Ascending aorta (tissue), 2 donors: ENCODE measurements around the gene EP400. TPM values are rescaled to one million over a fixed set of nuclear protein-coding genes. Genes with fewer than 3 reads are reported as not detected.
"Not testable (repeated sequence)": the region's sequence is repeated elsewhere in the genome, so short reads cannot be mapped to it uniquely, and the experiment has no call there.

Experiments used
- DNase-seq, 2 donors: peaks; one replicate each; pipeline ENCODE4 v3.0.0-alpha.2; 2019; ENCODE audit warnings: low spot score in 2 of 2
- H3K27ac ChIP-seq, 2 donors: fragments of 200-600 bp; sonication (generic); one replicate each; pipeline ENCODE4 v1.5.1; 2016 to 2017; ENCODE audit warnings: mild to moderate bottlenecking in 1 of 2
- H3K27me3 ChIP-seq: fragments of 200-600 bp; sonication (generic); one replicate; pipeline ENCODE4 v1.5.1; 2017
- H3K36me3 ChIP-seq, 2 donors: fragments of 200-600 bp; sonication (generic); one replicate each; pipeline ENCODE4 v1.5.1; 2016
- H3K4me1 ChIP-seq, 2 donors: fragments of 200-600 bp; sonication (generic); one replicate each; pipeline ENCODE4 v1.5.1; 2016 to 2017; ENCODE audit warnings: mild to moderate bottlenecking in 1 of 2
- H3K4me3 ChIP-seq, 2 donors: fragments of 200-600 bp; sonication (generic); one replicate each; pipeline ENCODE4 v1.5.1; 2016 to 2017; ENCODE audit warnings: mild to moderate bottlenecking in 1 of 2
- H3K9me3 ChIP-seq, 2 donors: fragments of 200-600 bp; sonication (generic); one replicate each; pipeline ENCODE4 v1.5.1; 2016
- CTCF ChIP-seq, 3 experiments: fragments of 200-600 bp in 2 of 3; fragments of 450-650 bp in 1 of 3; sonication (generic) in 2 of 3; IDR thresholded peaks; one replicate each; pipeline ENCODE4 v1.5.1; 2016 to 2019; ENCODE audit warnings: antibody characterized with exemption in 3 of 3, mild to moderate bottlenecking in 1 of 3, moderate library complexity in 1 of 3
- intact Hi-C: fragments of 100-400 bp; cut with DNase I; formaldehyde crosslinking; loops from one replicate; pipeline ENCODE4 v1.15.1; 2023
- total RNA-seq: library from RNA; depleted of rRNA; stranded (reverse); fragments of >200 nt; gene quantifications from one replicate; pipeline ENCODE4 v1.1.0, GENCODE V29; 2016

EP400 gene
- total RNA-seq, 1 donor from 2014 or later: 23.3 TPM

- no peak for DNase-seq
- no peak for TF ChIP-seq CTCF (IDR thresholded peaks at IDR 0.05)
- Histone ChIP-seq H3K36me3 (peaks cover 37 to 51% of the 10 kb centered on the region in 2 donors), H3K27ac (no peak overlapping the region), H3K4me1 (peaks cover 4 to 5% of the 10 kb centered on the region in 2 donors), H3K27me3 (no peaks in the 10 kb centered on the region), H3K9me3 (no peaks in the 10 kb centered on the region), H3K4me3 (no peak overlapping the region)
- intact Hi-C loops: no loop called here
Measured at GRCh38 chr12:132079200-132079599, 129.5 kb downstream of the EP400 start.

DNA sequence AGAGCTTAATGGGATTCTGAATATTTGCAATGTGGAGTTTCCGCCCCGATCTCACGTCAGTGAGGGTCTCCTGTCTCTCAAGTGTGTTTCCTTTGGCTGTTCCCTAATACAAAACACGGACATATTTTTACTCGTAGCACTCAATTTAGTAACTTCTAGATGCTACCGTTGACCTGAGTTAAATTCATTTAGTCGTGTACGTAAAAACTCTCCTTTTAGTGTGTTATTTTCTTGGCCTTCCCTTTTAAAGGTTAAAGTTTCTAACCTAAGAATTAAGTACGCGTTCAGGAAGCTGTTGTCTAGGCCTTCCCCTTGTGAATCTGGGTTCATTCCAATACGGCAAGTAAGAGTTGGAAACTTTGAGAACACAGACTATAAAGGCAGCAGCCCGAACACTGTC lies 130.0 kb downstream of the EP400 start:
- intact Hi-C loops: no loop called here
- Histone ChIP-seq H3K9me3 (no peaks in the 10 kb centered on the region), H3K4me3 (no peak overlapping the region), H3K4me1 (peaks cover 4 to 5% of the 10 kb centered on the region in 2 donors), H3K27me3 (no peaks in the 10 kb centered on the region), H3K27ac (no peak overlapping the region), H3K36me3 (peaks cover 35 to 46% of the 10 kb centered on the region in 2 donors)
- TF ChIP-seq CTCF (IDR thresholded peaks at IDR 0.05): no peak
- no peak for DNase-seq

DNA sequence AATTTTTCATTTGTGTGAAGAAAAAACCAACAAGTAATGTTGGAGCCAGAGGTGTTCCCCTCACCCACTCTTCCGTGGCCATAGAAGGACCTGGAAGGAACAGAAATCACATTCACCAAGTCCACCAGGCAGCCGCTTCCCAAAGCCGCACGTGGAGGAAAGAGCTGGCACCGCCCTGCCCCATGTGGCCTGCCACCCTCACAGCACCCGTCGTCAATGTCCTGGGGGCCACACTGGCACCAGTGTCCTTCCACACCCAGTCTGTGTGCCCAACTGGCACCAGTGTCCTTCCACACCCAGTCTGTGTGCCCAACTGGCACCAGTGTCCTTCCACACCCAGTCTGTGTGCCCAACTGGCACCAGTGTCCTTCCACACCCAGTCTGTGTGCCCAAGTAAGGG lies 130.8 kb downstream of the EP400 start:
- DNase-seq, H3K27ac ChIP-seq, intact Hi-C loops, H3K4me3 ChIP-seq, H3K9me3 ChIP-seq, H3K27me3 ChIP-seq: not testable (repeated sequence)
- Histone ChIP-seq H3K36me3 (peaks cover 28 to 38% of the 10 kb centered on the region in 2 donors), H3K4me1 (peaks cover 4 to 13% of the 10 kb centered on the region in 2 donors)

- no peak for DNase-seq
- intact Hi-C loops: no loop called here
- H3K9me3 ChIP-seq: no peaks in the 10 kb centered on the region
Measured at GRCh38 chr12:132081423-132081822, 131.7 kb downstream of the EP400 start.

DNA sequence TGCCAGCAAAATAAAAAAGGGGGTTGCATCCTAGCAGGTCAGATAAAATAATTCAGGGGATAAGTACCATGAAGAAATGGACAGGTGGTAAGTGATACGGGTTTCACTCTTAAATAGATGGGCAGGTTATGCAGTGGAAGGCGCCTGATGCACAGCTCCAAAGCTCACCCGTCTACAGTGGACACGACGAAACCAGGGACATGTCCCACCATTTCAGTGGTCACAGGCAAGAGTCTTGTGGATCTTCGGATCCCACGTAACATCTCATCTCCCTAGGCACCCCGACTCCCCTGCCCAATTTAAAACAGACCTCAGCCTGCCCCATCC lies 133.8 kb downstream of the EP400 start:
- peak overlapping the region; percentile 75 to 82 for H3K4me3 ChIP-seq
- no peak for DNase-seq
- intact Hi-C loops: no loop called here
- peaks cover 4 to 16% of the 10 kb centered on the region in 2 donors for H3K4me1 ChIP-seq
- H3K9me3 ChIP-seq: no peaks in the 10 kb centered on the region
- peak overlapping the region in 1 of 2 donors; percentile 88 for H3K27ac ChIP-seq
- no peak for TF ChIP-seq CTCF (IDR thresholded peaks at IDR 0.05)
- no peaks in the 10 kb centered on the region for H3K27me3 ChIP-seq
- peaks cover 0 to 8% of the 10 kb centered on the region in 2 donors for H3K36me3 ChIP-seq

More at GRCh38 chr12:132081423-132081822, 131.7 kb downstream of the EP400 start:
- Histone ChIP-seq H3K4me3 (no peak overlapping the region), H3K4me1 (peaks cover 4 to 16% of the 10 kb centered on the region in 2 donors), H3K27ac (no peak overlapping the region), H3K27me3 (no peaks in the 10 kb centered on the region), H3K36me3 (peaks cover 19 to 29% of the 10 kb centered on the region in 2 donors)
- TF ChIP-seq CTCF (IDR thresholded peaks at IDR 0.05): no peak

GRCh38 chr12:132083941-132084620 lies 134.3 kb downstream of the EP400 start:
- Histone ChIP-seq H3K36me3 (peaks cover 0 to 8% of the 10 kb centered on the region in 2 donors), H3K4me1 (peaks cover 4 to 16% of the 10 kb centered on the region in 2 donors), H3K27ac (peak overlapping the region; percentile 88 to 93), H3K9me3 (no peaks in the 10 kb centered on the region), H3K4me3 (peak overlapping the region; percentile 75 to 82), H3K27me3 (no peaks in the 10 kb centered on the region)
- TF ChIP-seq CTCF (IDR thresholded peaks at IDR 0.05): no peak
- DNase-seq: peak; percentile 69 to 94
- intact Hi-C loops: loop anchor here (1.0 to 2.0 kb wide), 4 partner anchors 61 to 405 kb away; partner anchors contain the start of genes DDX51, EP400, NOC4L and ULK1
